Dendritic cell treated with granulocyte-macrophage colony-stimulating factor and Interleukin-4, amounts not matched to agents 40 ng/mL and 50 ng/mL, for 4 days (primary cell): ENCODE results near the gene PAK2.
"Not testable (repeated sequence)": the region's sequence is repeated elsewhere in the genome, so short reads cannot be mapped to it uniquely, and the experiment has no call there.

Experiments used
- H3K27ac Mint-ChIP-seq: one replicate; pipeline ENCODE4 v1.8.0; 2022; ENCODE audit warnings: mild to moderate bottlenecking, mixed read lengths
- H3K27me3 Mint-ChIP-seq: one replicate; pipeline ENCODE4 v1.8.0; 2022; ENCODE audit warnings: mild to moderate bottlenecking, mixed read lengths
- H3K36me3 Mint-ChIP-seq: one replicate; pipeline ENCODE4 v1.8.0; 2022; ENCODE audit warnings: low read depth, mixed read lengths
- H3K4me1 Mint-ChIP-seq: one replicate; pipeline ENCODE4 v1.8.0; 2022; ENCODE audit warnings: low read depth, mixed read lengths
- H3K4me3 Mint-ChIP-seq: one replicate; pipeline ENCODE4 v1.8.0; 2022; ENCODE audit warnings: mild to moderate bottlenecking, moderate library complexity, mixed read lengths
- H3K9me3 Mint-ChIP-seq: one replicate; pipeline ENCODE4 v1.8.0; 2022; ENCODE audit warnings: mixed read lengths
- intact Hi-C: fragments of 100-400 bp; cut with micrococcal nuclease; formaldehyde crosslinking; loops from one replicate; pipeline ENCODE4 v1.15.0; 2022

PAK2 gene

DNA sequence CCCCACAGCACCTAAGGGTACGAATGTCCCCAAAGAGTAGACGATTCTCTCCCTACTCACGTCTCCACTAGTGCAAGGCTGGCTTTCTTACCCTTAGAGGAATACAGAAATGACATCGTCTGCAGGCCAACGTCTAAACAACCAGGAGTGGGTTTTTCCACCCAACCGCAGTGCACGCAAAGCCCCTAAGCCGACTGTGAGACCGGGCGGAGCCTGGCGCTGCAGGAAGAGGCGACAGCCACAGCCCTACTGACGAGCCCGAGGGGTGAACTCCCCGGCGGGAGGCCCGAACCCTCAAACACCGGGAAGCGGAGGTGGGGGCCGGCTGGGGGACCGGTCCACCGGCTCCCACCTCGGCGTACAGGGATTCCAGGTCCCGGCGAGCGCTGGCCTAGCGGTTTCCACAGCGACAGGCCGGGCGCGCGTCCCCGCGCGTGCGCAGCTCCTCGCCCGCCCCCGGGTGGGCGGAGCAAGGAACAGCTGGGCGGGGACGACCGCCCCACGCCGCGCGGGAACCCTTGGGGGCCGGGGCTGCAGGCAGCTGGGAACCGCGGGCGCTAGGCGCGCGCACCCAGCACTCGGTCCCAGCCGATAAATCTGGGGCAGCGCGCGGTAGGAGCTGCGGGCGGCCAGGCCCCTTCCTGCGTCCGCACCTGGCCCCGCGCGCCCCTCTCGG lies 27.7 kb upstream of the PAK2 start, which contains the start of the genes CEP19 and PIGX:
TSS of gene CEP19 (minus strand) at position 413 of the 676 bp plus-strand sequence. CDS start 3,593 bp downstream, outside the sequence.
TSS of gene PIGX (plus strand) at position 540 of the 676 bp plus-strand sequence.
- Mint-ChIP-seq H3K9me3 (no peaks in the 10 kb centered on the region), H3K4me1 (peaks cover 28% of the 10 kb centered on the region), H3K27ac (peak within 1 kb of the TSS; percentile 83), H3K4me3 (peak within 1 kb of the TSS; percentile 84), H3K27me3 (no peaks in the 10 kb centered on the region), H3K36me3 (peaks cover 8% of the 10 kb centered on the region)
- intact Hi-C loops, result loop anchor here (1.0 kb wide), 1 partner anchor 27 kb away; the partner anchor contains the start of gene PAK2

DNA sequence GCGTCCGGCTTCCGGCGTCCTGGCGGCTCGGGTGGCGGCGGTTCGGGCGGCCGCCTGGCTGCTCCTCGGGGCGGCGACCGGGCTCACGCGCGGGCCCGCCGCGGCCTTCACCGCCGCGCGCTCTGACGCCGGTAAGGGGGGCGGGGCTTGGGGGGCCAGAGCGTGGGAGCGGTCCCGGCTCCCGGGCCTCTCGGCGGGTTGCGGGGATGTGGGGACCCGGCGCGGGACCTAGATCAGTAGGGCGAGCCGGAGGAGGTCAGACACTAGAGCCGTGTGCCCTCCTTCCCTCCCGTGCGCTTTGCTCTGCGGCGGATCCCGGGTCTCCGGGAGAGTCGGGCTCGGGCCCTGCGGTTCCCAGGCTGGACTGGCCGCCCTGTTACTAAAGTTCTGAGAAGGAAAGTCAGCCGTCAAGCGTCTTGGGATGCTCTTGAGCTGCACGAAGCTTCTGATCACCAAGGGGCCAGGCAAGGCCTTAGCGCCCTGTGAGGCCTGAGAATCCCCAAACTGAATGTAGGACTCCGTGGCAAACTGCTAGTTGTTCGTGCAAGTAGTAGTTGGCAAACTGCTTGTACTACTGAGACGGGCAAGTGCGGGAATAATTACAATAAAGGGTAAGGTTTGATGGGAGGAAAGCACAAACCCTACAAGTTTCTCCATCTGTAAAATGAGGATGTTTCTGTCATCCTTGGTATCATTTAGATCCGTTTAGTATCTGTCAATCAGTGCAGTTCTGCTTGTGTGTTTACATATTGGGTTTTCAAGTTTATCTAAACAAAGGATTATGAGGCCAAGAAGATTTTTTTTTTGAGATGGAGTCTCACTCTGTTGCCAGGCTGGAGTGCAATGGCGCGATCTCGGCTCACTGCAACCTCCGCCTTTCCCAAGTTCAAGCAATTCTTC lies 26.9 kb upstream of the PAK2 start:
- peaks cover 2% of the 10 kb centered on the region for H3K36me3 Mint-ChIP-seq
- peak overlapping the region; percentile 84 for H3K4me3 Mint-ChIP-seq
- H3K27me3 Mint-ChIP-seq, result no peaks in the 10 kb centered on the region
- H3K9me3 Mint-ChIP-seq, result no peaks in the 10 kb centered on the region
- intact Hi-C loops, result loop anchor here (1.0 kb wide), 1 partner anchor 27 kb away; the partner anchor contains the start of gene PAK2
- peaks cover 20% of the 10 kb centered on the region for H3K4me1 Mint-ChIP-seq
- peak overlapping the region; percentile 83 for H3K27ac Mint-ChIP-seq

DNA sequence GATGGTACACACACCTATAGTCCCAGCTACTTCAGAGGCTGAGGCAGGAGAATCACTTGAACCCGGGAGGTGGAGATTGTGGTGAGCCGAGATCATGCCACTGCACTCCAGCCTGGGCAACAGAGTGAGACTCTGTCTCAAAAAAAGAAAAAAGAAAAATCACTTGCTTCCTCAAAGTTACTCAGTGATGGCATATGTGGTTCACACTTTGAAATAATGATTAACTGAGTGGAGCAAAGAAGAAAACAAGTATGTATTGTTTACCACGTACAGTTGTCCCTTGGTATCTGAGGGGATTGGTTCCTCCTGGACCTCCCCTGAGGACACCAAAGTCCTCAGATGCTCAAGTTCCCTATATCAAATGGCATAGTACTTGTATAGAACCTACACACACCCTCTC lies 22.5 kb upstream of the PAK2 start:
- H3K27me3 Mint-ChIP-seq, H3K4me3 Mint-ChIP-seq, H3K27ac Mint-ChIP-seq, intact Hi-C loops: not testable (repeated sequence)
- peaks cover 11% of the 10 kb centered on the region for H3K9me3 Mint-ChIP-seq
- H3K36me3 Mint-ChIP-seq, result peaks cover 15% of the 10 kb centered on the region
- H3K4me1 Mint-ChIP-seq, result peaks cover 14% of the 10 kb centered on the region

DNA sequence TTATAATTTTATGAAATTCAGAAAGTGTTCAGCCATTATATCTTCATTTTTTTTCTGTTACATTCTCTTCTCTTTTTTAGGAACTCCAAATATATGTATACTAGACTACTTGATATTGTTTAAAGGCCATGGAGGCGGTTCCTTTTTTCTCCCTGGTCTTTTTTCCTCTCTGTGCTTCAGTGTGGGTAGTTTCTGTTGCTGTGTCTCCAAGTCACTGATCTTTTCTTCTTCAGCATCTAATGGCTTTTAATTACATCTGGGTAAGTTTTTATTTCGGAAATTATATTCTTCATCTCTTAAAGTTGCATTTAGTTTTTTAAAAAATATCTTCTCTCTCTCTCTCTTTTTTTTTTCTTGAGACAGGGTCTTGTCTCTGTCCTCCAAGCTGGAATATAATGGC lies 18.6 kb upstream of the PAK2 start:
- intact Hi-C loops, result no loop called here
- Mint-ChIP-seq H3K27me3 (no peaks in the 10 kb centered on the region), H3K9me3 (peaks cover 11% of the 10 kb centered on the region), H3K4me1 (peaks cover 8% of the 10 kb centered on the region), H3K4me3 (no peak overlapping the region), H3K36me3 (peaks cover 32% of the 10 kb centered on the region), H3K27ac (no peak overlapping the region)

DNA sequence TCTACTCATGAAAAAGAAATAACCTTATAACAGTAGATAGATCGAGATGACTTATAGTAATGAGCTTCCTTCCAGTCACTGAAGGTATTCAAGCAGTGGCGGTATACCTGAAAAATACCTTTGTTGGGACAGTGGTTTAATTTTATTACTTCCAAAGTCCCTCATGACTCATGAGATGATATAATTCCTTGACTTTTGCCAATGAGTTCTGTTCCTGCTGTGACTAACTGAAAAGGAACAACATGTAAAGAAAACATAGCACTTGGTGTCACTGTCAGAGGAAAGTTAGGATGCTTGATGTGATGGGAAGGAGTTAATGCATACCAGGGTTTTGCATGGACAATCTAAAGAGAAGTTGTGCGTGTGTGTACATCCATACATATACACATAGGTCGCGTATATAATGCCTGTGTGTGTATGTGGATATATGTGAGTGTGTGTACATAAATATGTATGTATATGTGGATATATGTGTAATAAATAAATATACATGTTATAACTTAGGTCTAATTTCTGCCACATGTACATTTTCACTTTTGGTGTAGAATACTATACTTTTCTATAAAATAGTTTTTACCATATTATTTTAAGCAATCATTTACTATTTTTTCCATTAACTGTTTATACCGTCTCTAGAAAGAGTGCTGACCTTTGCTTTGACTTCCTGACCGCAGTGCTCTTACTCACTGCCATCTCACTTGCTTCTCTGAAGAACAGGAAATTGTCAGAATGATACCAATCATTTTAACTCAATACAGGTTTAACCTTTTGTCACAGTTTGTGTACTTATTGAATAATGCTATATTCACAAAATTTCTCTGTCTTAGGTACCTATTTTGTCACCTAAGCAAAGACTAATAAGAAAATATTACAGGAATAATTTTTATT lies 12.6 kb upstream of the PAK2 start:
- Mint-ChIP-seq H3K36me3 (peaks cover 30% of the 10 kb centered on the region), H3K27me3 (no peaks in the 10 kb centered on the region), H3K27ac (no peak overlapping the region), H3K9me3 (no peaks in the 10 kb centered on the region), H3K4me3 (no peak overlapping the region), H3K4me1 (no peaks in the 10 kb centered on the region)
- intact Hi-C loops, result no loop called here

DNA sequence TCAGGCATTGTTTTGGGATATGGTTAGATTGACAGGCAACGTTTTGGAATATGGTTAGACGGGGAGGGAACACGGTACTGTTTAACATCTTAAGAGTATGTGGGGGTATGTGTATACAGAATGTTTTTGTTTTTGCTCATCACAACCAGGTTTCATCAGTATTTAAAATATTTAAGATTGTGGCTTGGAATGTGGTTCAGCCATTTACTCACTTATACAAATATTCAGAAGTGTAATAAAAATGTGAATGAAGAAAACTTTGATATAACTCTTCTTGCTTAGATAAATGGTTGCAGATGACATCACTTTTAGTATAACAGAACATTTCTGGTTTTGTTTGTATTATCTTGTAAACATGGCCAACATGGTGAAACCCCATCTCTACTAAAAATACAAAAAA lies 3.9 kb upstream of the PAK2 start:
- intact Hi-C loops, result no loop called here
- no peaks in the 10 kb centered on the region for H3K27me3 Mint-ChIP-seq
- H3K4me3 Mint-ChIP-seq, result no peak overlapping the region
- no peaks in the 10 kb centered on the region for H3K4me1 Mint-ChIP-seq
- H3K9me3 Mint-ChIP-seq, result no peaks in the 10 kb centered on the region
- peaks cover 19% of the 10 kb centered on the region for H3K36me3 Mint-ChIP-seq
- H3K27ac Mint-ChIP-seq, result no peak overlapping the region

DNA sequence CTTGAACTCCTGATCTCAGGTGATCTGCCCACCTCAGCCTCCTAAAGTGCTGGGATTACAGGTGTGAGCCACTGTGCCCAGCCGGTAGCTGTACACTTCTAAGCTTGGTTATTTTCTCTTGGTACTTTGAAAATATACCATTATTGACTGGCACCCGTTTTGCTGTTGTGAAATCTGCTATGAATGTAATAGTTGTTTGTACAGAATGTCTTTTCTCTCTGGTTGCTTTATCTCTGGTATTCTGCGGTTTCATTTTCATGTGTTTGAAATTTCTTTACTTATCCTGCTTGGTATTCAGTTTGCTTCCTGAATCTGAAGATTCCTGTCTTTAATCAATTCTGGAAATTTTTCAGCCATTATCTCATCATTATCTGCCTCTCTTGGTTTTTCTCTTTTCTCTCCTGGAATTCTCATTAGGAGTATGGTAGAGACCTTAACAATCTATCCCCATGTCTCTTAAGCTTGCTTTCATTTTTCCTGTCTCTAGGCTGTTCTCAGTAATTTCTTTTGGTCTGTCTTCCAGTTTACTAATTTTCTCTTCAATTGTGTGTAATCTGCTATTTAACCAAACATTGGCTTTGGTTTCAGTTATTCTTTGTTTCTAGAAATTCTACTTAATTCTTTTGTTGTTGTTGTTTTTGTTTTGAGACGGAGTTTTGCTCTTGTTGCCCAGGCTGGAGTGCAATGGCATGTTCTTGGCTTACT lies 2.8 kb upstream of the PAK2 start:
- no peaks in the 10 kb centered on the region for H3K27me3 Mint-ChIP-seq
- no peak overlapping the region for H3K27ac Mint-ChIP-seq
- no peak overlapping the region for H3K4me3 Mint-ChIP-seq
- no peaks in the 10 kb centered on the region for H3K9me3 Mint-ChIP-seq
- peaks cover 4% of the 10 kb centered on the region for H3K4me1 Mint-ChIP-seq
- intact Hi-C loops, result no loop called here
- H3K36me3 Mint-ChIP-seq, result peaks cover 28% of the 10 kb centered on the region

DNA sequence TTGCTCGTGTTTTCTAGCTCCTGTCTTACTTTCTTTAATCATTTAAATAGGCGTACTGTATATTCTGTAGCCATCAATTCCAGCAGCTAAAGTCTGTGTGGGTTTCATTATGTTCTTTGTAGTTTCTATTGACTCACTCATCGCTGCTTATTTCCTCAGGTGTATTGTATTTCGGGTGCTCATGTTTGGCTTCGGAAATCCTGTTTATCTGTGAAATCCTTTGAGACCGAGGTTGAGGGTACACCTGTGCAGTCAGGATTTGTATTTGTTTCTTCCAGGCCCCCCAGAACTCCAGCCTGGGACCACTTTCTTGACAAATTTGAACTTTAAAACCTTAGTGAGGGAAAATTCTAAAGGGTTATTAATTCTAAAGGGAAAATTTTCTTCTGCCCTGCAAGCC lies 2.0 kb upstream of the PAK2 start:
- no peaks in the 10 kb centered on the region for H3K27me3 Mint-ChIP-seq

DNA sequence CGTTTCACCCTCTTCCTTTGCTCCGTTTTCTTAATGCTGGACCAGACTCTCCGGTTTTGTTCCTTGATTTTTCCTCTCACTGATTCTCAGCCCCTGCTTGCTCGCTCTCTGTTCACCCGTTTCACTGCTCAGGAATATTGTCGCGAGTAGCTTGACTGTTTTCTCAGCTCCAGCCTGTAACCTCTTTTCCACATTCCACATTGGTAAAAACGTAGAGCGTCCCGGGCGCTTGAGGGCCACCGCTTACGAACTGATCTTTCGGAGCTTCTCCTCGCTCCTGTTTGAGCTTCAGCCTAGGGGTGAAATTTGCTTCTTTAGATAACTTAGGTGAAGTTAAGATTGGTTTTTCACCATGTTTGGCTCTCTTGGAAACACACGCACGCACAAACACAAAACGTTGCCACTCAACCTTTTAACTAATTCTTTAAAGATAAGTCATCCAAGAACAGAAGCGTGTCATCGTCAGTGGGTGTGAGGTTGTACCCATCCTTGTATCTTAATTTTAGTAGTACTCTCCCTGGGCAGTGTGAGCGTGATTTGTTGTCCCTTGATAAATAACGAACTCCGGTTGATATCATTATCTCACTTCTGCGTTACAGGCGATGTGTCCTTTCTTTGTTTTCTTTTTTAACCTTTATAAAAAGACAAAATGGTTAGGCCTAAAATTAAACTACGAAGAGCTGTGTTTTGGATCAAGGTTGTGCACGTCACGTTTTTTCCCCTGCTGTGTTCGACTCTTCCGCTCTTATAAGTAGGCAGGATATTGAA lies 1.0 kb downstream of the PAK2 start:
- no peaks in the 10 kb centered on the region for H3K9me3 Mint-ChIP-seq
- H3K27me3 Mint-ChIP-seq, result no peaks in the 10 kb centered on the region
- peak overlapping the region; percentile 99 for H3K27ac Mint-ChIP-seq
- peak overlapping the region; percentile 100 for H3K4me3 Mint-ChIP-seq
- intact Hi-C loops, result loop anchor here (10.0 kb wide), 1 partner anchor 64 kb away; no protein-coding TSS in a partner anchor
- peaks cover 18% of the 10 kb centered on the region for H3K4me1 Mint-ChIP-seq
- H3K36me3 Mint-ChIP-seq, result peaks cover 28% of the 10 kb centered on the region

More for the DNA sequence above, 2.0 kb upstream of the PAK2 start:
- Mint-ChIP-seq H3K36me3 (peaks cover 28% of the 10 kb centered on the region), H3K27ac (no peak overlapping the region), H3K4me3 (no peak overlapping the region), H3K4me1 (peaks cover 9% of the 10 kb centered on the region), H3K9me3 (no peaks in the 10 kb centered on the region)
- intact Hi-C loops, result no loop called here

DNA sequence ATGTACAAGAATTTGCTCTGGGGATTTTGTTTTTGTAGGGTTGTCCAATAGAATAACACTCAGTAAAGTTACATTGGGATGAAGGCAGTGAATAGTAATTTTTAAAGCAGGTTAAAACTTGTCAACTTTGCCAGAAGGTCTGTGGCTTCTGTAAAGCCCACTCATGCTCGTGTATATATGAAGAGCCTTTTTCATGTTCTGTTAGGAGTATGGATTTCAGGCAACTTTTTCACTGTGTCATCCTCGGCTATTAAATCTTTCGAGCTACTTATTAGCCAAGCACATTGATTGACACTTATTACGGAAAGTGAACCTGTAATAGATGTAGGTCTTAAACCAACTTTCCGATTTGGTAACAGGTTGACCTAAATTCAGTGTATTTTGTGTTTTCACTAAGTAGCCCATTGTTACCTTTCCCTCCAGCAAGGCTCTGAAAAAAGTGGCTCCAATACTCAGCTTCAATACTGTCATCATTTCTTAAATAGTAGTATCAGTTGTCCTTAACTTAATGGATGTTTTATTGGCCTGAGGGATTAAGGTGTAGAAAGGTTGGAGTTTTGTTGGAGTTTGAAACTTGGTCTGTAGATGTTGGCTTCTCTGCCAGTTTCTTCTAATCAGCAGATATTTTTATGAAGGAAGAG lies 1.7 kb downstream of the PAK2 start:
- Mint-ChIP-seq H3K27ac (peak overlapping the region; percentile 99), H3K27me3 (no peaks in the 10 kb centered on the region), H3K9me3 (no peaks in the 10 kb centered on the region), H3K4me1 (peaks cover 18% of the 10 kb centered on the region), H3K36me3 (peaks cover 35% of the 10 kb centered on the region), H3K4me3 (peak overlapping the region; percentile 100)
- intact Hi-C loops, result loop anchor here (10.0 kb wide), 1 partner anchor 63 kb away; no protein-coding TSS in a partner anchor

DNA sequence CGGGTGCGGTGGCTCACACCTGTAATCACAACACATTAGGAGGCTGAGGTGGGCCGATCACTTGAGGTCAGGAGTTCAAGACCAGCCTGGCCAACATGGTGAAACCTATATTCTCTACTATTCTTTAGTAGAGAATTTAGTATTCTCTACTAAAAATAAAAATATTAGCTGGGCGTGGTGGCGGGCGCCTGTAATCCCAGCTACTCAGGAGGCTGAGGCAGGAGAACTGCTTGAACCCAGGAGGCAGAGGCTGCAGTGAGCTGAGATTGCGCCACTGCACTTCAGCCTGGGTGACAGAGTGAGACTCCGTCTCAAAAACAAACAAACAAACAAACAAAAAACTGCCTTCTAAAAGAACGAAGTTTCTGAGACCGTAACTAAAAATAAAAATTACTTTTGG lies 3.9 kb downstream of the PAK2 start:
- H3K27ac Mint-ChIP-seq, H3K4me3 Mint-ChIP-seq, H3K27me3 Mint-ChIP-seq, H3K9me3 Mint-ChIP-seq: not testable (repeated sequence)
- intact Hi-C loops, result loop anchor here (10.0 kb wide), 1 partner anchor 61 kb away; no protein-coding TSS in a partner anchor
- H3K36me3 Mint-ChIP-seq, result peaks cover 37% of the 10 kb centered on the region
- H3K4me1 Mint-ChIP-seq, result peaks cover 28% of the 10 kb centered on the region

DNA sequence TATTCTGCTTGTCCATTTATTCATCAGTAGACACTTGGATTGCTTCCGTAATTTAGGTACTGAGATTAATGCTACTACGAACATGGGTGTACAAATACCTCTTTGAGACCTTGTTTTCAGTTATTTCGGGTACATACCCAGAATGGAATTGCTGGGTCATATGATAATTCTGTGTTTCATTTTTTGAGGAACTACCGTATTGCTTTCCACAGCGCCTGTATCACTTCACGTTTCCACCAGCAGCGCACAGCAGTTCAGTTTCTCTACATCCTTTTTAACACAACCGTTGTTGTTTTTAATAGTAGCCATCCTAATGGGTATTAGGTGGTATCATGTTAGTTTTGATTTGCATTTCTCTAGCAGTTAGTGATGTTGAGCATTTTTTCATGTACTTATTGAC lies 9.5 kb downstream of the PAK2 start:
- peaks cover 50% of the 10 kb centered on the region for H3K4me1 Mint-ChIP-seq
- intact Hi-C loops, result loop anchor here (10.0 kb wide), 1 partner anchor 56 kb away; no protein-coding TSS in a partner anchor

More for the DNA sequence above, 9.5 kb downstream of the PAK2 start:
- H3K27me3 Mint-ChIP-seq, result no peaks in the 10 kb centered on the region
- peak overlapping the region; percentile 56 for H3K27ac Mint-ChIP-seq
- no peak overlapping the region for H3K4me3 Mint-ChIP-seq
- peaks cover 67% of the 10 kb centered on the region for H3K36me3 Mint-ChIP-seq
- no peaks in the 10 kb centered on the region for H3K9me3 Mint-ChIP-seq
